Daoy (cell line): ENCODE data around the gene S1PR1. TPM values are rescaled to one million over a fixed set of nuclear protein-coding genes. Genes with fewer than 3 reads are reported as not detected.

Experiments
- DNase-seq: peaks from one replicate; pipeline ENCODE4 v3.0.0-alpha.2; 2015; ENCODE audit warnings: low read depth
- total RNA-seq: library from RNA; depleted of rRNA; stranded (reverse); fragments of >200 nt; shearing (Covaris generic); gene quantifications from 2 replicates; pipeline ENCODE4 v1.2.3, GENCODE V29; 2014; rRNA removed

S1PR1 gene
- total RNA-seq, 1 experiment from 2014 or later = 0.63 TPM

DNA sequence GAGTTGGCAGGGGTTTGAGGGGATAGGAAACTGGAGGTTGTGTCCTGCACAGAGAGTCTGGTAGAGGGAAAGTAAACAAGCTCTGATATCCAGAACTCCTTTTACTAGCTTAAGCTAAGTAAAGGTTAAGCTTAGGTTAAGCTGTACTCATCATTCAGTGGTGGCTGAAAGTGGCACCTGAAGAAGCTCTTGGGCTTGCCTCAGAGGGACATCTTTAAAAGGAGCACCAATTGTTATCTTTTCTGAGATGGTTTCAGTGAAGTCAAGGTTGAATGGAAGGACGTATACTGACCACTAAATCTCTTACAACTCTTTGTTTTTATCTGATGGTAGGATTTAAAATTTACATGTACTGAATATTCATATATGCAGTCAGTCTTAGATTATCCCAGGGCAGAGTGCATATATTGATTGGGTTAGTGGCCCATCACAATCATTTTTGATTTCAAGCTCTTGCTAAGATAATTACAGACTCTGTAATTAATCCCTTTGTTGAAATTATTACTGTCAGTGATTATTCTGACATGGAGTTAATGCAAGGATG lies 43.3 kb downstream of the S1PR1 start:
- DNase-seq = no peak

DNA sequence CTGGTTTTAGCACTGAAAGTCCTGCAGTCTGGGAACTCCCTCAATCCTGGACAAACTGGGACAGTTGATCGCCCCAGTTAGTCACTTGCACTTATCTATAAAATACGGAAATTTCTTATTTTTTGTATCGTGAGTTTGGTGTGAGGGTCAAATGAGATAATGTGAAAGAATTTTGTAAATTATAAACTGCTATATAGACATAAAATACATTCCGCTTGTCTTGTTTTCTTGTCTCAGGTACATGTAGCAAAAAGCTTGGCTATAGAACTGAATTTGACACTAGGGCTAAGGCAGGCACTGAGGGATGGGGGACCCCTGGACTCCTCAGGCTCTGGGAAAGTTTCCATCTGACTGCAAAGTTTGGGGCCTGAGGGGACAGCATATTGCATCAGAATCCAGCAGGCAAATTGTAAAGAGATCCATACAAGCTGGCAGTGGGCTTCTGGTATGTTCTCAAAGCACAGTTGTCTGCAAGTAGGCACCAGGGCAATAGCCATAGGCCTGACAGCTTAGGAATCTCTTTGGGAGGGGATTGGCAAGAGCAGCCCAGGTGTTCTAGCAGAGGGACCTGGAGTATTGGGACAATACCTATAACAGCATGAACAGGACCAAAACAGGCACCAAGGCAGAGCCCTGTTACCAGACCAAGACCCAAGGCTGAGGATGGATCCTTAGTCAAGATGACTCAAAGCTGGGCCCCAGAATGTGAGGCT lies 44.3 kb downstream of the S1PR1 start:
- DNase-seq = no peak

DNA sequence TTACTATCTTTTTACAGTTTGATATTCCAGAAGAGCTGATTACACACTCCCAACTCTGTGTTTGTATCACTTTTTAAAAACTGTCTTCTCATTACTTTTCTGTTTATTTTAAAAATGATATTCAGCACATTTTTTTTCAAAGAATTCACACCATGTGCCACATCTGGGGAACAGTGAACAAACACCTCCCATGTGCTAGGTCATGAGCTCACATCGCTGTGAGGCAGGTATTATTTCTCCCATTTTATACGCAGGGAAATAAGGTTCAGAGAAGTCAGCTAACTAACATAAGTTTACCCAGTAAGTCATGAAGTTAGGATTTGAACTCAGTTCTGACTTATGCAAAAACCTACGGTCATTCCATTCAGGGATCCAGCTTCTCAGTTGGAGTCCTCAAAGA lies 44.9 kb downstream of the S1PR1 start:
- DNase-seq = no peak

DNA sequence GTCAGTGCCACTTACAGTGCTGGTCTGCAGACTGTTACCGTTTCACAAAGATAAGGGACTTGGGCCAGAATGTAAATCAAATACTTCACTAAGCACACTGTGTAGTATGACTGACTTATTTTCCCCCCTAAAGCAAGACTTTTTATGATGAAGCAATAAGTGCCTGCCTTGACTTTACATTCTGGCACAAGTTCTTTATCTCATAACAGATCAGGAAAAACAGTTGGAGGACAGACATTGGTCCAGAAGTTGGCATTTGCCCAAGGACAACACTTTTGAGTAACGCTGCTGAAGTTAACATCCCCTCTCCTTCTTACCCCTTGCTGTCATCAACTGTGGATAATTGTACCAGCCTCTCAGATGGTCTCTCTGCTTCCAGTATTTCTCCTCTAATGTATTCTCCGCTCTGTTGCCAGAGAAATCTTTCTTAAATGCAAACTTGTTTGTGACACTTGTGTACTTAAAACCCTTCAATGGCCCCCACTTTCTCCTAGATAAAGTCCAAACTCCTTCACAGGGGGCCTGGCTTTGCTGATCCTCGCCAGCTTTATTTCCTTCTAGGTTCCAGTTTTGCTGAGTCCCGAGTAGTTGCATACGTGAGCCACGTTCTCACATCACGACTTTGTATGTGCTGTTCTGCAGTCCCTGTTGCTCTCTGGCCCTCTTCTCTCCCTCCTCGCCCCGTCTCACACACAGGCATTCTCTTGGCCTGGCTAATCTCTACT lies 45.7 kb downstream of the S1PR1 start:
- peak; percentile 44 for DNase-seq

DNA sequence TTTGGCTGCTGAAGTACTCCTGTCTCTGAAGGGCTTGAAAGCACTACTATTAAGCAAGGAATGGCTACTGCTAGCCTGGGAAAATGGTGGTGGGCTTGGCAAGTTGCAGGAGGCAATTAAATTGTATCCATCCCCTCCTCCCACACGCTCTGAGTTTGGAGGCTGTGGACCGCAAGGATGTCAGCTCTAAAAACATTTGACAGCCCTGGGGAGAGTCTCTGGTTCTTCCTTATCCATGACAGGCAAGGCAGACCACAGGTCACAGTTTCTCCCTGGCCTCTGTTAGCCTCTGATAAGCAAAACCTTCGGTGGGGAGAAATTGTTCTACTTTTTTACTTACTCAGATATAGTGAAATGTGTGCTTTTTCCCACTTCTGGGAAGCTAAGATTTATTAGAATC lies 46.6 kb downstream of the S1PR1 start:
- no peak for DNase-seq

DNA sequence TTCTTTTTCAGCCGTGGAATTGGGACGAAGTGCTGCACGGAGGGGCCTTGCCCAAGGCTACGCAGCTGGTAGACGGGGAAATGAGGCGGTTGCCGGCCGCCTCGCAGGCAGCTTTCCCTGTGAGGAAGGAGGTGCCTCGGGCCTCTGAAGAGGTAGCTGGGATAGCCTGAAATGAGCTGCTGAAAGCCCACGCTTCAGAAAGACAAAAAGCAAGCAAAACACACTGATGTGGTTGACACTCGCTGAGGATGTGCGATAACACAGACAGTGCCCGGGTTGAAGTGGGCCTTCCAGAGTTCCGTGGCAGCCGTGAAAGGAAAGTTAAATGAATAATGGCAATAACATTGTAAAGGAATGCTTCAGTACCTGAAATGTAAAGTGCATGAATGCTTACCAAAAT lies 47.2 kb downstream of the S1PR1 start:
- DNase-seq = no peak

DNA sequence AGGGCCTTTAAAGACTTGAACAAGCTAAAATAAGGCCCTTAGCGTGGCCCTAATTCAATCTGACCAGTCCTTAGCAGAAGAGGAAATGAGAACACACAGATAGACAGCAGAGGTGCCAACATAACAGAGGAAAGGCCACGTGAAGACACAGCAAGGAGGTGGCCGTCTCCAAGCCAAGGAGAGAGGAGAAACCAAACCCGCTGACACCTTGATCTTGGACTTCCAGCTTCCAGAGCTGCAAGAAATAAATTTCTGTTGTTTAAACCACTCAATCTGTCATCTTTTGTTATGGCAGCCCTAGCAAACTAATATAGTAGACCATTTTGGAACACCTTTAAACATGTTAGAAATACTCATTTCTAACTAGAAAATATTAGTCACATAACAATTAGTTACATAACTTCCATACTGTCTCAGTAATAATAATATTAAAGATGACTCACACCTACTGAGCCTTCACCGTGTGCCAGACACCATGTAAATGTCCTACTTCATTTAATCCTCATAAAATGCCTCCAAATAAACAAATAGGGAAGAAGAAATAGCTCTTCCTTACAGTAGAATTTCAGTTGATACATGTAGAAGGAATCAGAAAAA lies 47.9 kb downstream of the S1PR1 start:
- no peak for DNase-seq

DNA sequence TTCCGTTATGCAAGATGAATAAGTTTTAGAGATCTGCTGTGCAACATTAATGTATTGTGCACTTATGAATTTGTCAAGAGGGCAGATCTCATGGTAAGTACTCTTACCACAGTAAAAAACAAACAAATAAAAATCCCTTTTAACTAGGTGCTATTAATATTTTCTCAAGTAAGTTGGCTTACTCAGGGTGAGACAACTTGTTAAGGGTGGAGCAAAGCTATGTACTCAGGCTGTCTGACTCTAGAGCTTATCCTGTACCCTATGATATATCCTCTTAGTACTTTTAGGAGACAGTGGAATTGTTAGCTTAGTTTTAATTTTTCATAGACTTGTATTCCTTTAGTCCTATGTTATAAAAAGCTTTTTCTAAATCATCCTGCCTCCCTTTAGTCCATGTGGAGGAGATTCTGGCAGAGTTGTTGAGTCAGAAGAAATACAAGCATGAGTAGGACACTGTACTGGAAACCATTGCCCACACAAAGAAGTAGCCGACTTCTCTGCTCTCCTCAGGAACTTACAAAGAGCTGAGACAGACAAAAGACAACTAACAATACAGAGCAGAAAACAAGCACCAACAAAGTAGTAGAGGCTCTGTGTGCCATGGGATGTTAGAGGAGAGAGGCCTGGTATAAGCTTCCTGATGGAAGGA lies 49.2 kb downstream of the S1PR1 start:
- no peak for DNase-seq

DNA sequence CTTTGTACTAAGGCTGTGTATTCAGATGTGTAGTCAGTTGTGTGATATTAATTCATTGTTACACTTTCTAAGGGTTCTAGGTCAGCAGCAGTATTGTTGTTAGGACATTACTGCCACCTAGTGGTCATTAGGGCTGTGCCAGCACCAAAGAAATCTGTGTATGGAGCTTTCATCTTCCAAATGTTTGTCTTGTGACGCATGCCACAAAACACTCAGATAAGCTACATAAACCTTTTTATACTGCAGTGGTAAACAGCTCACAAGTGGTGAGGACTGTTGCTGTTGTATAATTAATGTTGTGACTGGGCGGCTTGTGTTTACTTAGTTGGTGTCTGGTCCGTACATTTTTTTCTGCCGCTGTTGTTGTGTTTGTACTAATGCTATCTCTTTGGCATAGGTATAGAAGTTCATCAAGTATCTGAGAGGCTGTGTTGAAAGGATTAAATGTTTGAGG lies 51.7 kb downstream of the S1PR1 start:
- peak; percentile 91 for DNase-seq

DNA sequence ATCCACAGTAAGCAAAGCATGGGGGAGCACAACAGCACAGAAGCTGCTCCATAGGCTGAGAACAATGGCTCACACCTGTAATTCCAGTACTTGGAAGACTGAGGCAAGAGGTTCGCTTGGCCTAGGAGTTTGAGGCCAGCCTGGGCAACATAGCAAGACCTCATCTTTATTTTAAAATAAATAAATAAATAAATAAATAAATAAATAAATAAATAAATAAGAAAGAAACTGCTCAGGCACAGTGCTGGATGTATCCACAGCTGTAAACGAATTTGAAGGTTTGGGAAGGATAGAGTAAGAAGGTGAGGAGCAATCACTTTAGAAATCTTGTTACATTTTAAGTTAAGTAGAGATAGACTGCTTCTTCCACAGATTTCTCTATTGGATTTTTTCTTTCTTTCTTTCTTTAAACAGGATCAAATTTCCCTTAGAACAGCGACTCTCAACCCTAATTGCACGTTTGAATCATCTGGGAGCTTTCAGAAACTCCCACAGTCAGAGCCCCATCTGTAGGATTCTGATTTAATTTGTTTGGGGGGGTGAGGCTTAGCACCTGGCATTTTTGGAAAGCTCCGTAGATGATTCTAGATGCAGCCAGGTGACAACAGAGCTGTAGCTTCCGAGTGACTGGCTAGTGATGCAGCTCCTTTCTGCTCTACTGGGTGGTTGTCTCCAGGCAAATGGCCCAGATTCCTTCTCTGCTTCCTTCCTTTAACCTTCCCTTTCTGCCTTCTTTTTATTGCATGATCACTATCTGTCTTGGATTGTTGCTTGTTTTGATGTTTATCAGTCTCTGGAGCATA lies 53.5 kb downstream of the S1PR1 start:
- no peak for DNase-seq

Other genes with a start within 250 kb of the S1PR1 start
- gene DPH5, start 211.2 kb upstream of the S1PR1 start, total RNA-seq = 66.0 and 70.4 TPM in 2 replicates